ENCODE results near the gene HOXA1. TPM values are rescaled to one million over a fixed set of nuclear protein-coding genes. Genes with fewer than 3 reads are reported as not detected.

The HOXA1 gene
- total and polyA plus RNA-seq, 2 of the 4 experiments (the other 2 are of a cell fraction) = 0.54 to 1.8 TPM

DNA sequence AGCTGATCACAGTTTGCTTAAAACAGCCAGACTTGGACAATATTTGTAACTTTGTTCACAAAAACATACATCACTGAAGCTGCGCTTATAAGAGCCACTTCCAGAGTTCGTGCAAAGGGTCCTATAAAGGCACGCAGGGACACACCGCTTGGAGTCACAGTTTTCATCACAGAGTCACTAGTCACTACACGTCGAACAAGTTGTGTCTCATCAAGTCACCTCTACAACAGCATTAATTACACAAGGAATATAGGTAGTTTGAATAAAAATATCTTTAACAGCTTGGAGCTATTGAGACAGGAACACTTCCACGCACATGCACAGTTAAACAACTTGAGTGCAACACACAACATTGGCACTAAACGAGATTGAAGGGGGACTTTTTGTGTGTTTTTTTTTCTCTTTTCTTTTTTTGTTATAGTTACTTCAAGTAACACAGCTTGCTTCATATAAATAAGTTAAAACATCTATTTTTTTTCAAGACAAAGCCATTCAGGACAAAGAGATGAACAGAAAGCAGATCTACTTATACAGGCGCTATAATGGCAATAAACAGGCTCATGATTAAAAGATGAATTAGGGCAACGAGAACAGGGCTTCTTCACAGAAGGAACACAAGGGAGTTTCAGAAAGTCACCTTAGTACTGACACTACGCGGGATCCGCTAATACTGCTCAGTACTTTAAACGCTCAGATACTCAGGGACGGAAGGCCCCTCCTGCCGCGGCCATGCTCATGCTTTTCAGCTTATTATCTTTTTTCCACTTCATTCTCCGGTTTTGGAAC is 45.5 kb upstream of the HOXA1 start:
- Histone ChIP-seq H3K9ac (ENCODE audit: low read depth, low read length) (peak overlapping the region; percentile 89), H4K20me1 (ENCODE audit: insufficient read depth, low read length) (no peaks in the 10 kb centered on the region), H3K27ac (ENCODE audit: insufficient read depth, low read length) (peak overlapping the region; percentile 93), H3K4me1 (ENCODE audit: control insufficient read depth, insufficient read depth, low read length) (peaks cover 13% of the 10 kb centered on the region), H3K18ac (ENCODE audit: low read depth, low read length) (peak overlapping the region; percentile 90), H3K14ac (replicated peaks; ENCODE audit: low read depth, low read length) (peak overlapping the region; percentile 95), H4K8ac (ENCODE audit: low read depth in 2 of 2, low read length in 2 of 2) (peak overlapping the region; percentile 87), H2BK15ac (ENCODE audit: low read depth, low read length) (peak overlapping the region; percentile 12; the same call in 2 of the 3 replicates), H3K27me3 (ENCODE audit: control insufficient read depth, insufficient read depth, low read length) (no peaks in the 10 kb centered on the region), H3K79me1 (ENCODE audit: low read depth in 1 of 2, low read length in 2 of 2) (peaks cover 4 to 36% of the 10 kb centered on the region in 2 experiments; a peak in 3 of 4 replicates), H2AK9ac (replicated peaks; ENCODE audit: low read depth, low read length, poor library complexity) (peak overlapping the region; percentile 82), H3K4me2 (ENCODE audit: low read depth, low read length) (peak overlapping the region; percentile 94), H3K9me3 (ENCODE audit: control insufficient read depth, insufficient read depth, low read length) (no peaks in the 10 kb centered on the region), H4K5ac (ENCODE audit: low read depth, low read length) (peak overlapping the region; percentile 94), H3K23ac (ENCODE audit: low read depth, low read length) (peak overlapping the region; percentile 99), H2BK5ac (ENCODE audit: low read depth, low read length, poor library complexity, severe bottlenecking) (peak overlapping the region; percentile 89), H3K4me3 (ENCODE audit: insufficient read depth, low read depth, low read length) (peak overlapping the region; percentile 93), H2BK120ac (ENCODE audit: low read depth, low read length) (peak overlapping the region; percentile 81), H3K56ac (ENCODE audit: extremely low read depth, insufficient read depth, low read length) (peak overlapping the region; percentile 92), H2AK5ac (ENCODE audit: low read depth, low read length) (peak overlapping the region; percentile 62; the same call in 1 of the 2 replicates), H2BK20ac (ENCODE audit: low read depth, low read length) (peak overlapping the region; percentile 9; the same call in 1 of the 2 replicates), H3K36me3 (ENCODE audit: control insufficient read depth, insufficient read depth, low read length) (peaks cover 9% of the 10 kb centered on the region), H2AFZ (replicated peaks; ENCODE audit: low read length, poor library complexity) (peak overlapping the region; percentile 90), H3K9me1 (ENCODE audit: insufficient read depth, low read length) (no peaks in the 10 kb centered on the region), H4K91ac (ENCODE audit: insufficient read depth, low read depth, low read length) (peak overlapping the region; percentile 85), H3K4ac (ENCODE audit: low read depth, low read length) (peak overlapping the region; percentile 80)
- dilution Hi-C loops (cut with HindIII; ENCODE audit: low sequenced_read_pairs, unreplicated experiment) (no loop called here), intact Hi-C loops (cut with micrococcal nuclease) (loop anchor here (5.0 kb wide), 1 partner anchor 1249 kb away; no protein-coding TSS in a partner anchor), in situ Hi-C loops (cut with MboI; ENCODE audit: low sequenced_read_pairs) (loop anchor here (5.0 to 10.0 kb wide), 3 partner anchors 39 to 947 kb away; partner anchors contain the start of gene HOXA2)
- POLR2A ChIA-PET (ENCODE audit: unreplicated experiment) = interaction anchor here (0.6 to 0.9 kb wide), 5 partner anchors 10 to 356 kb away, joined by 3 to 11 read pairs (median 5); no protein-coding TSS in a partner anchor
- CTCF ChIA-PET = interaction anchor here (0.6 to 2.0 kb wide), 11 partner anchors 9 to 772 kb away, joined by 3 to 9 read pairs (median 4); partner anchors contain the start of gene HOXA4
- DNase-seq (no peak), ATAC-seq (ENCODE audit: low read depth) (no peak)
- BruUV-seq (replicated peaks) = no TSS peak
- 0% methylated on average over 3 of the region's 18 CpGs; no CpG with 5 or more reads in 1 of the 2 experiments for WGBS, 2 experiments (ENCODE audit: extremely low coverage in 2 of 2, insufficient read length in 1 of 2)
- TF ChIP-seq CHD1 (IDR thresholded peaks at IDR 0.05; ENCODE audit: low read depth, low read length) = no peak
- no peak for TF ChIP-seq RCOR1 (IDR thresholded peaks at IDR 0.05; ENCODE audit: insufficient replicate concordance, low read length)
- TF ChIP-seq RAD21 (IDR thresholded peaks at IDR 0.05; ENCODE audit: low read length) = no peak
- TF ChIP-seq, protein P1, sequence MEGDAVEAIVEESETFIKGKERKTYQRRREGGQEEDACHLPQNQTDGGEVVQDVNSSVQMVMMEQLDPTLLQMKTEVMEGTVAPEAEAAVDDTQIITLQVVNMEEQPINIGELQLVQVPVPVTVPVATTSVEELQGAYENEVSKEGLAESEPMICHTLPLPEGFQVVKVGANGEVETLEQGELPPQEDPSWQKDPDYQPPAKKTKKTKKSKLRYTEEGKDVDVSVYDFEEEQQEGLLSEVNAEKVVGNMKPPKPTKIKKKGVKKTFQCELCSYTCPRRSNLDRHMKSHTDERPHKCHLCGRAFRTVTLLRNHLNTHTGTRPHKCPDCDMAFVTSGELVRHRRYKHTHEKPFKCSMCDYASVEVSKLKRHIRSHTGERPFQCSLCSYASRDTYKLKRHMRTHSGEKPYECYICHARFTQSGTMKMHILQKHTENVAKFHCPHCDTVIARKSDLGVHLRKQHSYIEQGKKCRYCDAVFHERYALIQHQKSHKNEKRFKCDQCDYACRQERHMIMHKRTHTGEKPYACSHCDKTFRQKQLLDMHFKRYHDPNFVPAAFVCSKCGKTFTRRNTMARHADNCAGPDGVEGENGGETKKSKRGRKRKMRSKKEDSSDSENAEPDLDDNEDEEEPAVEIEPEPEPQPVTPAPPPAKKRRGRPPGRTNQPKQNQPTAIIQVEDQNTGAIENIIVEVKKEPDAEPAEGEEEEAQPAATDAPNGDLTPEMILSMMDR (conservative IDR thresholded peaks at IDR 0.05; ENCODE audit: low read depth, low read length) = no peak
- no peak for TF ChIP-seq FOS (IDR thresholded peaks at IDR 0.05; ENCODE audit: low read depth, low read length)
- no peak for TF ChIP-seq MAZ (IDR thresholded peaks at IDR 0.05; ENCODE audit: borderline replicate concordance, low read depth, low read length)
- no peak for TF ChIP-seq MAFK (IDR thresholded peaks at IDR 0.05; ENCODE audit: low read depth, low read length)
- no peak for TF ChIP-seq MXI1 (IDR thresholded peaks at IDR 0.05; ENCODE audit: borderline replicate concordance, low read depth, low read length)
- TF ChIP-seq, protein P2, sequence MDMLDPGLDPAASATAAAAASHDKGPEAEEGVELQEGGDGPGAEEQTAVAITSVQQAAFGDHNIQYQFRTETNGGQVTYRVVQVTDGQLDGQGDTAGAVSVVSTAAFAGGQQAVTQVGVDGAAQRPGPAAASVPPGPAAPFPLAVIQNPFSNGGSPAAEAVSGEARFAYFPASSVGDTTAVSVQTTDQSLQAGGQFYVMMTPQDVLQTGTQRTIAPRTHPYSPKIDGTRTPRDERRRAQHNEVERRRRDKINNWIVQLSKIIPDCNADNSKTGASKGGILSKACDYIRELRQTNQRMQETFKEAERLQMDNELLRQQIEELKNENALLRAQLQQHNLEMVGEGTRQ (IDR thresholded peaks at IDR 0.05; ENCODE audit: low read depth, low read length) = no peak
- TF ChIP-seq POLR2A (IDR thresholded peaks at IDR 0.05; ENCODE audit: low read depth, low read length) = no peak; the same call in 1 of the 2 replicates
- TF ChIP-seq NFE2L2 (IDR thresholded peaks at IDR 0.05; ENCODE audit: low read depth, low read length) = no peak
- TF ChIP-seq SMC3 (IDR thresholded peaks at IDR 0.05; ENCODE audit: low read depth, low read length) = no peak
- TF ChIP-seq, protein P3, sequence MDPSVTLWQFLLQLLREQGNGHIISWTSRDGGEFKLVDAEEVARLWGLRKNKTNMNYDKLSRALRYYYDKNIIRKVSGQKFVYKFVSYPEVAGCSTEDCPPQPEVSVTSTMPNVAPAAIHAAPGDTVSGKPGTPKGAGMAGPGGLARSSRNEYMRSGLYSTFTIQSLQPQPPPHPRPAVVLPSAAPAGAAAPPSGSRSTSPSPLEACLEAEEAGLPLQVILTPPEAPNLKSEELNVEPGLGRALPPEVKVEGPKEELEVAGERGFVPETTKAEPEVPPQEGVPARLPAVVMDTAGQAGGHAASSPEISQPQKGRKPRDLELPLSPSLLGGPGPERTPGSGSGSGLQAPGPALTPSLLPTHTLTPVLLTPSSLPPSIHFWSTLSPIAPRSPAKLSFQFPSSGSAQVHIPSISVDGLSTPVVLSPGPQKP (IDR thresholded peaks at IDR 0.05; ENCODE audit: borderline replicate concordance, low read depth, low read length) = no peak

Measured in IMR-90 (cell line).